Right kidney (tissue), 1 donor: ENCODE data around the gene BLVRB.

Experiments used
- DNase-seq: peaks from one replicate; pipeline ENCODE4 v3.0.0-alpha.2; 2016

Gene BLVRB

GRCh38 chr19:40403262-40403984 lies 62.1 kb downstream of the BLVRB start:
- DNase-seq: no peak

GRCh38 chr19:40400559-40400958 lies 65.0 kb downstream of the BLVRB start:
- no peak for DNase-seq

- DNase-seq: peak; percentile 57
These were observed 67.0 kb downstream of the BLVRB start for GRCh38 chr19:40398417-40399131.
